Hepatocyte (in vitro differentiated cells): ENCODE results near the gene CBX1. TPM values are rescaled to one million over a fixed set of nuclear protein-coding genes. Genes with fewer than 3 reads are reported as not detected.

Experiments
- DNase-seq: peaks from one replicate; pipeline ENCODE4 v3.0.0-alpha.2; 2016; ENCODE audit warnings: low spot score
- H2AFZ ChIP-seq: fragments of 200-600 bp; sonication (generic); 2 replicates; pipeline ENCODE4 v1.6.0; 2016; ENCODE audit warnings: antibody characterized with exemption, mild to moderate bottlenecking
- H3K27ac ChIP-seq: fragments of 200-600 bp; sonication (generic); 2 replicates; pipeline ENCODE4 v1.5.1; 2016; ENCODE audit warnings: mild to moderate bottlenecking
- H3K27me3 ChIP-seq: fragments of 200-600 bp; sonication (generic); 2 replicates; pipeline ENCODE4 v1.6.1; 2016
- H3K36me3 ChIP-seq: fragments of 200-600 bp; sonication (generic); replicated peaks from 2 replicates; pipeline ENCODE4 v1.5.1; 2016; ENCODE audit warnings: low read depth; ENCODE audit not compliant: insufficient read depth
- H3K4me1 ChIP-seq: fragments of 200-600 bp; sonication (generic); 2 replicates; pipeline ENCODE4 v1.5.1; 2016; ENCODE audit warnings: mild to moderate bottlenecking, moderate library complexity; ENCODE audit not compliant: insufficient read depth
- H3K4me2 ChIP-seq: fragments of 200-600 bp; sonication (generic); 2 replicates; pipeline ENCODE4 v1.6.0; 2016
- H3K4me3 ChIP-seq: fragments of 200-600 bp; sonication (generic); 2 replicates; pipeline ENCODE4 v1.5.1; 2016; ENCODE audit warnings: mild to moderate bottlenecking
- H3K79me2 ChIP-seq: fragments of 200-600 bp; sonication (generic); 2 replicates; pipeline ENCODE4 v1.6.0; 2017; ENCODE audit warnings: mild to moderate bottlenecking
- H3K9me2 ChIP-seq: fragments of 200-600 bp; sonication (generic); replicated peaks from 2 replicates; pipeline ENCODE4 v1.6.0; 2017; ENCODE audit warnings: mild to moderate bottlenecking; ENCODE audit not compliant: insufficient read depth
- H3K9me3 ChIP-seq: fragments of 200-600 bp; sonication (generic); 2 replicates; pipeline ENCODE4 v1.5.1; 2016; ENCODE audit warnings: low read depth, mild to moderate bottlenecking
- H4K20me1 ChIP-seq: fragments of 200-600 bp; sonication (generic); 2 replicates; pipeline ENCODE4 v1.6.0; 2016; ENCODE audit warnings: mild to moderate bottlenecking; ENCODE audit not compliant: insufficient read depth, poor library complexity, severe bottlenecking
- CTCF ChIP-seq: fragments of 200-600 bp; sonication (generic); IDR thresholded peaks from 2 replicates; pipeline ENCODE4 v1.5.1; 2016; ENCODE audit warnings: antibody characterized with exemption, mild to moderate bottlenecking; ENCODE audit not compliant: poor library complexity
- EZH2 ChIP-seq: fragments of 200-600 bp; sonication (generic); IDR thresholded peaks from 2 replicates; pipeline ENCODE4 v1.6.1; 2016; ENCODE audit warnings: antibody characterized with exemption, mild to moderate bottlenecking, borderline replicate concordance
- EZH2phosphoT487 ChIP-seq: fragments of 200-600 bp; sonication (generic); IDR thresholded peaks from one replicate; pipeline ENCODE4 v1.6.1; 2018; ENCODE audit warnings: antibody characterized with exemption, mild to moderate bottlenecking, low read depth, moderate library complexity; ENCODE audit not compliant: unreplicated experiment, severe bottlenecking
- WGBS: methylation state at CpG from one replicate; pipeline ENCODE4 v1.1.6; 2016; ENCODE audit warnings: low lambda C conversion rate; ENCODE audit errors: missing lambda C conversion rate; 5-methylcytosine and 5-hydroxymethylcytosine counted together
- polyA plus RNA-seq: library from polyadenylated mRNA; unstranded; fragments of >200 nt; fragmentation: Nextera tagmentation; extraction: Ambion mirVana; gene quantifications from 2 replicates; pipeline ENCODE4 v1.2.1, GENCODE V29; 2016
- total RNA-seq: library from RNA; depleted of rRNA; stranded (reverse); fragments of >200 nt; gene quantifications from 2 replicates; pipeline ENCODE4 v1.2.3, GENCODE V29; 2014

CBX1 gene
- total and polyA plus RNA-seq, 2 experiments from 2014 or later, result 20.7 to 49.0 TPM

GRCh38 chr17:48134912-48135480, 33.7 kb upstream of the CBX1 start:
- no peak for TF ChIP-seq EZH2
- TF ChIP-seq EZH2phosphoT487, result no peak
- peak; percentile 15 for TF ChIP-seq CTCF
- no peak overlapping the region for H3K4me3 ChIP-seq
- no peak overlapping the region for H3K27ac ChIP-seq
- no peaks in the 10 kb centered on the region for H3K27me3 ChIP-seq
- WGBS, result 94% methylated on average over 3 of the region's 3 CpGs
- no peaks in the 10 kb centered on the region for H3K36me3 ChIP-seq
- H3K4me1 ChIP-seq, result no peaks in the 10 kb centered on the region
- H2AFZ ChIP-seq, result no peak overlapping the region
- no peaks in the 10 kb centered on the region for H3K9me3 ChIP-seq
- no peak overlapping the region for H3K4me2 ChIP-seq
- H3K9me2 ChIP-seq, result no peaks in the 10 kb centered on the region
- DNase-seq, result no peak
- no peaks in the 10 kb centered on the region for H4K20me1 ChIP-seq
- no peaks in the 10 kb centered on the region for H3K79me2 ChIP-seq

GRCh38 chr17:48132385-48132784, 31.1 kb upstream of the CBX1 start:
- no peak overlapping the region for H2AFZ ChIP-seq
- 92% methylated on average over 5 of the region's 5 CpGs for WGBS
- no peak for DNase-seq

GRCh38 chr17:48131216-48131824, 30.0 kb upstream of the CBX1 start:
- no peak overlapping the region for H3K27ac ChIP-seq
- no peaks in the 10 kb centered on the region for H3K9me2 ChIP-seq
- DNase-seq, result peak; percentile 86
- no peak overlapping the region for H3K4me3 ChIP-seq
- no peaks in the 10 kb centered on the region for H3K27me3 ChIP-seq
- H4K20me1 ChIP-seq, result no peaks in the 10 kb centered on the region
- H3K79me2 ChIP-seq, result no peaks in the 10 kb centered on the region
- H3K4me1 ChIP-seq, result no peaks in the 10 kb centered on the region
- peak; percentile 75 for TF ChIP-seq CTCF
- no peak for TF ChIP-seq EZH2
- 42% methylated on average over 4 of the region's 4 CpGs for WGBS
- no peaks in the 10 kb centered on the region for H3K9me3 ChIP-seq
- H2AFZ ChIP-seq, result no peak overlapping the region
- H3K4me2 ChIP-seq, result no peak overlapping the region
- no peaks in the 10 kb centered on the region for H3K36me3 ChIP-seq

More at GRCh38 chr17:48132385-48132784, 31.1 kb upstream of the CBX1 start:
- Histone ChIP-seq H4K20me1 (no peaks in the 10 kb centered on the region), H3K9me3 (no peaks in the 10 kb centered on the region), H3K79me2 (no peaks in the 10 kb centered on the region), H3K4me2 (no peak overlapping the region), H3K4me3 (no peak overlapping the region), H3K36me3 (no peaks in the 10 kb centered on the region), H3K27me3 (no peaks in the 10 kb centered on the region), H3K4me1 (no peaks in the 10 kb centered on the region), H3K9me2 (no peaks in the 10 kb centered on the region), H3K27ac (no peak overlapping the region)
- TF ChIP-seq EZH2, result no peak
- no peak for TF ChIP-seq CTCF
- no peak for TF ChIP-seq EZH2phosphoT487
